H9 (cell line): Measurements from ENCODE around the gene ARHGAP15. TPM values are rescaled to one million over a fixed set of nuclear protein-coding genes. Genes with fewer than 3 reads are reported as not detected.
A peak's percentile ranks its signal among the peaks of the same experiment; 100 is the strongest.

Experiments used
- DNase-seq: peaks from one replicate; pipeline ENCODE4 v3.0.0-alpha.2; 2017
- H2AFZ ChIP-seq: one replicate; pipeline ENCODE4 v1.6.1; 2013; ENCODE audit warnings: mild to moderate bottlenecking, low read length, control low read depth, moderate library complexity
- H2AK5ac ChIP-seq: 2 replicates; pipeline ENCODE4 v1.6.1; 2013; ENCODE audit warnings: low read length, control low read depth, mixed read lengths; ENCODE audit not compliant: insufficient read length
- H2BK120ac ChIP-seq: one replicate; pipeline ENCODE4 v1.6.1; 2013; ENCODE audit warnings: low read depth, mild to moderate bottlenecking, low read length, control low read depth, inconsistent platforms; ENCODE audit not compliant: poor library complexity, severe bottlenecking
- H2BK12ac ChIP-seq: 2 replicates; pipeline ENCODE4 v1.6.1; 2013; ENCODE audit warnings: low read length, control low read depth, mixed read lengths, low read depth; ENCODE audit not compliant: insufficient read length
- H2BK15ac ChIP-seq: 2 replicates; pipeline ENCODE4 v1.6.1; 2013; ENCODE audit warnings: low read depth, low read length, control low read depth
- H2BK20ac ChIP-seq: one replicate; pipeline ENCODE4 v1.6.1; 2013; ENCODE audit warnings: low read depth, mild to moderate bottlenecking, low read length, control low read depth, inconsistent platforms; ENCODE audit not compliant: poor library complexity, severe bottlenecking
- H2BK5ac ChIP-seq: 2 replicates; pipeline ENCODE4 v1.6.1; 2013; ENCODE audit warnings: low read length, control low read depth, mixed read lengths; ENCODE audit not compliant: insufficient read length
- H3K14ac ChIP-seq: 2 replicates; pipeline ENCODE4 v1.6.1; 2013; ENCODE audit warnings: low read length, control low read depth; ENCODE audit not compliant: insufficient read depth
- H3K18ac ChIP-seq: 2 replicates; pipeline ENCODE4 v1.6.1; 2013; ENCODE audit warnings: low read depth, mild to moderate bottlenecking, mixed read lengths, low read length, control low read depth; ENCODE audit not compliant: insufficient read length
- H3K23ac ChIP-seq: 2 replicates; pipeline ENCODE4 v1.6.1; 2013; ENCODE audit warnings: low read length, control low read depth, mixed read lengths, low read depth; ENCODE audit not compliant: insufficient read length
- H3K23me2 ChIP-seq: 2 replicates; pipeline ENCODE4 v1.6.1; 2013; ENCODE audit warnings: low read depth, mild to moderate bottlenecking, mixed read lengths, low read length, control low read depth; ENCODE audit not compliant: insufficient read length, poor library complexity, severe bottlenecking
- H3K27ac ChIP-seq: 2 replicates; pipeline ENCODE4 v1.5.1; 2013; ENCODE audit warnings: low read length, control low read depth, mixed read lengths, low read depth; ENCODE audit not compliant: insufficient read length
- H3K27me3 ChIP-seq: 2 replicates; pipeline ENCODE4 v1.6.1; 2013; ENCODE audit warnings: low read length, control low read depth, inconsistent platforms; ENCODE audit not compliant: insufficient read depth
- H3K4ac ChIP-seq: 2 replicates; pipeline ENCODE4 v1.6.1; 2013; ENCODE audit warnings: low read depth, mild to moderate bottlenecking, control low read depth, inconsistent platforms, low read length, moderate library complexity
- H3K4me1 ChIP-seq: 2 replicates; pipeline ENCODE4 v1.6.1; 2013; ENCODE audit warnings: low read length, control low read depth, inconsistent platforms; ENCODE audit not compliant: insufficient read depth
- H3K4me2 ChIP-seq: 2 replicates; pipeline ENCODE4 v1.6.1; 2013; ENCODE audit warnings: low read length, control low read depth, mixed read lengths; ENCODE audit not compliant: insufficient read length, insufficient read depth
- H3K56ac ChIP-seq: 2 replicates; pipeline ENCODE4 v1.6.1; 2013; ENCODE audit warnings: low read depth, mild to moderate bottlenecking, mixed read lengths, low read length, control low read depth; ENCODE audit not compliant: insufficient read length
- H3K79me1 ChIP-seq: 2 replicates; pipeline ENCODE4 v1.6.1; 2013; ENCODE audit warnings: low read depth, mild to moderate bottlenecking, moderate library complexity, low read length, control low read depth, inconsistent platforms; ENCODE audit not compliant: insufficient read depth, poor library complexity, severe bottlenecking
- H3K79me2 ChIP-seq: 2 replicates; pipeline ENCODE4 v1.6.1; 2013; ENCODE audit warnings: low read length, control low read depth, inconsistent platforms; ENCODE audit not compliant: insufficient read depth
- H3K9ac ChIP-seq: 2 replicates; pipeline ENCODE4 v1.6.1; 2013; ENCODE audit warnings: low read length, control low read depth, mixed read lengths; ENCODE audit not compliant: insufficient read length; ENCODE audit errors: extremely low read depth
- H3K9me3 ChIP-seq: one replicate; pipeline ENCODE4 v1.6.1; 2013; ENCODE audit warnings: low read depth, low read length, inconsistent platforms; ENCODE audit not compliant: control insufficient read depth
- H3T11ph ChIP-seq: one replicate; pipeline ENCODE4 v1.6.1; 2013; ENCODE audit warnings: mild to moderate bottlenecking, low read length, control low read depth, inconsistent platforms
- H4K20me1 ChIP-seq: one replicate; pipeline ENCODE4 v1.6.1; 2013; ENCODE audit not compliant: control insufficient read depth, insufficient read length, insufficient read depth
- H4K5ac ChIP-seq: 2 replicates; pipeline ENCODE4 v1.6.1; 2013; ENCODE audit warnings: low read depth, mild to moderate bottlenecking, mixed read lengths, low read length, control low read depth; ENCODE audit not compliant: insufficient read length
- H4K8ac ChIP-seq: replicated peaks from 2 replicates; pipeline ENCODE4 v1.6.1; 2013; ENCODE audit warnings: low read length, control low read depth, mixed read lengths, low read depth; ENCODE audit not compliant: insufficient read length
- H4K91ac ChIP-seq: 2 replicates; pipeline ENCODE4 v1.6.1; 2013; ENCODE audit warnings: low read depth, mild to moderate bottlenecking, moderate library complexity, mixed read lengths, low read length, control low read depth; ENCODE audit not compliant: insufficient read length
- H3K27ac Mint-ChIP-seq, 3 experiments: 2 replicates in 2 of 3; 3 replicates in 1 of 3; pipeline ENCODE4 v1.8.0; 2020 to 2021; ENCODE audit warnings: mixed read lengths in 3 of 3, mild to moderate bottlenecking in 1 of 3, moderate library complexity in 1 of 3
- H3K27me3 Mint-ChIP-seq: 2 replicates; pipeline ENCODE4 v1.8.0; 2021; ENCODE audit warnings: low read depth, mild to moderate bottlenecking, moderate library complexity, mixed read lengths
- H3K36me3 Mint-ChIP-seq, 3 experiments: 2 replicates in 2 of 3; 3 replicates in 1 of 3; pipeline ENCODE4 v1.8.0; 2020 to 2021; ENCODE audit warnings: low read depth in 3 of 3, mixed read lengths in 3 of 3; ENCODE audit not compliant: insufficient read depth in 1 of 3
- H3K4me1 Mint-ChIP-seq, 2 experiments: 2 replicates each; pipeline ENCODE4 v1.8.0; 2020; ENCODE audit warnings: mixed read lengths in 2 of 2
- H3K4me3 Mint-ChIP-seq, 2 experiments: 2 replicates in 1 of 2; 3 replicates in 1 of 2; pipeline ENCODE4 v1.8.0; 2020 to 2021; ENCODE audit warnings: mild to moderate bottlenecking in 2 of 2, mixed read lengths in 2 of 2, moderate library complexity in 1 of 2
- H3K9me3 Mint-ChIP-seq, 2 experiments: 2 replicates in 1 of 2; 3 replicates in 1 of 2; pipeline ENCODE4 v1.8.0; 2020; ENCODE audit warnings: mild to moderate bottlenecking in 2 of 2, mixed read lengths in 2 of 2, moderate library complexity in 1 of 2
- CTCF ChIP-seq: fragments of 200-600 bp; sonication (generic); conservative IDR thresholded peaks from 3 replicates; pipeline ENCODE4 v1.8.0; 2021; ENCODE audit warnings: antibody characterized with exemption, mild to moderate bottlenecking
- WGBS: extraction: QIAGEN DNeasy Blood & Tissue Kit; methylation state at CpG from one replicate; pipeline ENCODE4 v1.1.7; 2013; ENCODE audit warnings: missing lambda C conversion rate, low lambda C conversion rate, mixed read lengths; ENCODE audit not compliant: insufficient read length; ENCODE audit errors: extremely low coverage; 5-methylcytosine and 5-hydroxymethylcytosine counted together
- total RNA-seq: library from RNA; stranded (reverse); gene quantifications from 2 replicates; pipeline ENCODE4 v1.2.1, GENCODE V29; 2021

ARHGAP15 gene
- total RNA-seq, 1 experiment from 2014 or later, result not detected

GRCh38 chr2:143171817-143172216 lies 42.6 kb downstream of the ARHGAP15 start:
- no peak for DNase-seq
- no peak overlapping the region for H3K27ac Mint-ChIP-seq

More at GRCh38 chr2:143171817-143172216, 42.6 kb downstream of the ARHGAP15 start:
- Histone ChIP-seq H2BK12ac (no peak overlapping the region), H2AFZ (no peak overlapping the region), H2BK20ac (no peak overlapping the region), H4K91ac (no peak overlapping the region), H3K4ac (no peak overlapping the region), H3K79me2 (no peaks in the 10 kb centered on the region), H3K23ac (no peak overlapping the region), H2BK5ac (no peak overlapping the region), H2AK5ac (no peak overlapping the region), H3K4me2 (no peak overlapping the region), H3K14ac (no peak overlapping the region), H3T11ph (no peak overlapping the region), H3K27ac (no peak overlapping the region), H3K23me2 (no peaks in the 10 kb centered on the region), H4K20me1 (no peaks in the 10 kb centered on the region), H4K8ac (no peak overlapping the region), H3K9ac (no peak overlapping the region), H3K27me3 (no peaks in the 10 kb centered on the region), H3K56ac (no peak overlapping the region), H3K18ac (no peak overlapping the region), H3K79me1 (no peaks in the 10 kb centered on the region), H3K4me1 (no peaks in the 10 kb centered on the region), H3K9me3 (no peaks in the 10 kb centered on the region), H2BK15ac (no peak overlapping the region), H2BK120ac (no peak overlapping the region), H4K5ac (no peak overlapping the region)
- no peaks in the 10 kb centered on the region for H3K36me3 Mint-ChIP-seq
- H3K4me3 Mint-ChIP-seq, result no peak overlapping the region
- peaks cover 13 to 19% of the 10 kb centered on the region in 2 experiments for H3K4me1 Mint-ChIP-seq
- WGBS, result no CpG with 5 or more reads among the region's 2 CpGs
- no peaks in the 10 kb centered on the region for H3K9me3 Mint-ChIP-seq
- peak; percentile 66 for TF ChIP-seq CTCF
- no peaks in the 10 kb centered on the region for H3K27me3 Mint-ChIP-seq
